ENCODE measurements around the gene SCN5A.

The SCN5A gene

GRCh38 chr3:38560996-38561717 is 88.3 kb downstream of the SCN5A start:
- DNase-seq (ENCODE audit: low read depth in 2 of 2), result no peak

- no peak for DNase-seq (ENCODE audit: low read depth in 2 of 2)
Observed at GRCh38 chr3:38560284-38560683, 89.2 kb downstream of the SCN5A start.

DNA sequence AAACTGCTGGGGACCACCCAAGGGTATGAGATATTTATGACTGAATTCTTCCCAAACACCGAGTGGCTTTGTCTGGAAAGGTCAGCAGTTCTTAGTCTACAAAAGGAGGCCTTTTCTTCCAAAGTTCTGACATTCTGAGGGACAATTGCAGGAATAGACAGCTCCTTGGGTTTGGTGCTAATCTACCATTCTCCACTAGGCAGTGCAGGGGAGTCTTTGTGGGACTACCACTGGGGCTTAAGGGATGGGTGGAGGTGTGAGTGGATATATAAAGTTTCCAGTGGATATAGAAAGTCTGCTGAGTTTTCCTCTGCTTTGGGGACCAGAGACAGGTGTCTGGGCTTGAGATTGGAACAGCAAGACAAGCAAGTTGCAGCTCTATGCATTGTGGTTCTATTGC is 90.6 kb downstream of the SCN5A start:
- DNase-seq (ENCODE audit: low read depth in 2 of 2), result no peak

DNA sequence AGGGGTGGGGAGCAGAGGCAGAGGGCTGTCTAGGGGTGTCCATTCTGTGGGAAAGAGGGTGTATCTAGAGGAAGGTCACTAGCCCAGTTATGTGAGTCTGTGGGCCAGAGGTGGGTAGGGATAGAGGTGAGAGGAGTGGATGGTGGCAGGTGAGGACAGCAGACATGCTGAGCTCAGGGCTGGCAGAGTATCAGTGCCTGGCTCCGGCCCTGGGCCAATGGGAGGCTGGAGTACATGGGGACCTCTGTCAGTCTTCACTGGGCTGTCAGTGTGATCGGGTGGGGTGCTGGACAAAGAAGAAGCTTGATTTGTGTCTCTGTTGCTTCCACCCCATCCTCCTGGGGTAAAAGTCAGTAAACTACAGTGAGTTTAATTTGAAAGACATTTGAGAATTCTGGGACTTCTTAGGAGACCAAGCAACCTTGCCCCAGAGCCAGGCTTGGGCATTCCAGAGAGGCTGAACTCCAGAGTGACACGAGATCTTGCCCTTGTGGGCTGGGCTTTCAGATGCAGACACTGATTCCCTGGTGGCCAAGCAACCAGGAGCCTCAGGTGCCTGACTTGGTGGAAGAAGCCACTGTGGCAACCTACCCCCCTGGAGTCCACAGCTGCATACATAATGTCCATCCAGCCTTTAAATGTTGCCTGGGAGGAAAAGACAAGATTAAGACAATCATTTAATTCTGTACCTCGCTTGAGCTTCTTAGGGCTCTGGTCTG is 92.7 kb downstream of the SCN5A start:
- no peak for DNase-seq (ENCODE audit: low read depth in 2 of 2)

DNA sequence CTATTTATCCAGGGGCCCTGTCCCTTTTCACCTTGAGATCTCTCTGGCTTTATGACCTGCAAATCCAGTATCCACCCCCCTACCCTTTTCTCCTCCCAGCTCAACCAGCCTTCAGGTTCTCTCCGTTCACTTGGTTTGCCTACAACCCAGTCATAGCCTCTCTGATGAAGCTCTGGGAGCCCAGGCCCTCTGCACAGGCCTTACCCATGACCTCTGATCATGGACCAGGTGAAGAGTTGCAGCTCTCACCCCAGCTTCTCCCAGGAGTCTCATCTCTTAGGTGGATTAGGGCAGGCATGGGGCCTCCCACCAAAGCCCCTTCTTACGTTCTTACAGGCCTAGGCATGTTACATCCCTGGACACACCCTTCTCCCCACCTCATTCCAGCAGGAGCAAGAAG is 93.6 kb downstream of the SCN5A start:
- DNase-seq (ENCODE audit: low read depth in 2 of 2), result no peak

- DNase-seq (ENCODE audit: low read depth in 2 of 2), result no peak
Observed at GRCh38 chr3:38555149-38555840, 94.2 kb downstream of the SCN5A start.

DNA sequence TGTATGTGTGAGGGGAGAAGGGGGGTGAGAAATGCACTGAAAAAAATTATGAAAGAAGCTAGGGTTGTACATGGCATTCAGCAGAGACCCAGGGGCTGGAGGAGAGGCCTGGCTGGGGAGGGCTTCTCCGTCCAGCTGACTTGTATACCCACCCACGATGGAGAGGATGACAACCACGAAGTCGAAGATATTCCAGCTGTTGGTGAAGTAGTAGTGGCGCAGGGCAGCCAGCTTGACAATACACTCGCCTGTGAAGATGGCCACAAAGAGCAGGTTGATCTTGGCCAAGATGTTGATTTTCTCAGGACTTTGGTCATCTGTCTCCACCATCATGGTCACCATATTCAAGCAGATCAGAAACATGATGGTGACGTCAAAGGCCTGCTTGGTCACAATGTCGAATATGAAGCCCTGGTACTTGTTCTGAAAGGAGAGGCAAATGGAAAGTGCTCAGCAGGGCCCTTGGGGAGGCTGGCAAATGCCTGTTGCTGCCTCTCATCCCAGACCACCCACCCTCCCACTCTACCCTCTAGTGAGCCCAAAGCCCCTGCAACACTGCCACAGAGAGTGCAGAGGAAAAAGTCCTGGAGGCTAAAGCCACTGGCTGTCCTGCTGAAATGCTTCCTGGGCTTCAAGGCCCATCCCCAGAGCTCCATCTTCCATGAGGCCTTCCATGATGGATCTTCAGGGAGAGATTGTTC is 95.2 kb downstream of the SCN5A start:
- DNase-seq (ENCODE audit: low read depth in 2 of 2), result no peak

DNA sequence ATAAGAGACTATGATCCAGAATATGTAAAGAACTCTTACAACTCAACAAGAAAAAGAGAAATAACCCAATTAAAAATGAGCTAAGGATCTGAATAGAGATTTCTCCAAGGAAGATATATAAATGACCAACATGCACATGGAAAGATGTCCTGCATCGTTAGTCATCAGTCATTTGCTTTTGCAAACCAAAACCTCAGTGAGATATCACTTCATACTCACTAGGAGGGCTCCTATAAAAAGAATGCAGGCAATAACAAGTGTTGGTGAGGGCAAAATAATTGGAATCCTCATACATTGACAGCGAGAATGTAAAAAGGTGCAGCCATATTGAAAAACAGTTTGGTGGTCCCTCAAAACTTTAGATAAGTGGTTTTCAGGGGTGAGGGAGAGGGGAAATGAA is 96.4 kb downstream of the SCN5A start:
- DNase-seq (ENCODE audit: low read depth in 2 of 2), result no peak

- DNase-seq (ENCODE audit: low read depth in 2 of 2), result no peak
Observed at GRCh38 chr3:38552364-38552763, 97.1 kb downstream of the SCN5A start.

DNA sequence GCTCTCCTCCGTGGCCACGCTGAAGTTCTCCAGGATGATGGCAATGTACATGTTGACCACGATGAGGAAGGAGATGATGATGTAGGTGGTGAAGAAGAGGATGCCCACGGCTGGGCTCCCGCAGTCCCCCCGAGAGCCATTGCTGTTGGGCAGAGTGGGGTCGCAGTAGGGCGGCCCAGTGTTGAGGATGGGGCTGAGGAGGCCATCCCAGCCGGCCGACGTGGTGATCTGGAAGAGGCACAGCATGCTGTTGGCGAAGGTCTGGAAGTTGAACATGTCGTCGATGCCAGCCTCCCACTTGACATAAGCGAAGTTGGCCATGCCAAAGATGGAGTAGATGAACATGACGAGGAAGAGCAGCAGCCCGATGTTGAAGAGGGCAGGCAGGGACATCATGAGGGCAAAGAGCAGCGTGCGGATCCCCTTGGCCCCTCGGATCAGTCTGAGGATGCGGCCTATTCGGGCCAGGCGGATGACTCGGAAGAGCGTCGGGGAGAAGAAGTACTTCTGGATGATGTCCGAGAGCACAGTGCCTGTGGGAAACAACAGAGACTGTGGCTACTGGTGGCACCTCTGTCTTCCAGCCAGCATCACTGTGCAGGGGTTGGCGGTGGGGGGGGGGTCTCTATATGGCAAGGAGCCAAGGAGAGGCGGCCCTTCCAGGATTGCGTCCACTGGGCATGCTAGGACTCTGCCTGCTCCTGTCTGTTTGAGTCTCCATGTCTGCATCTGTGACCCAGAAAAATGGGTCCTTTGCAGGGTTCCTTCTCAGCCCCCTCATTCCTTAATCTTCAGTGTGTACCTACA is 98.3 kb downstream of the SCN5A start:
- DNase-seq (ENCODE audit: low read depth in 2 of 2), result no peak

GRCh38 chr3:38549957-38550840 is 99.3 kb downstream of the SCN5A start:
- DNase-seq (ENCODE audit: low read depth in 2 of 2), result no peak

- DNase-seq (ENCODE audit: low read depth in 2 of 2), result no peak
Observed at GRCh38 chr3:38549486-38549885, 100.0 kb downstream of the SCN5A start.

- DNase-seq (ENCODE audit: low read depth in 2 of 2), result no peak
Observed at GRCh38 chr3:38549082-38549481, 100.4 kb downstream of the SCN5A start.

DNA sequence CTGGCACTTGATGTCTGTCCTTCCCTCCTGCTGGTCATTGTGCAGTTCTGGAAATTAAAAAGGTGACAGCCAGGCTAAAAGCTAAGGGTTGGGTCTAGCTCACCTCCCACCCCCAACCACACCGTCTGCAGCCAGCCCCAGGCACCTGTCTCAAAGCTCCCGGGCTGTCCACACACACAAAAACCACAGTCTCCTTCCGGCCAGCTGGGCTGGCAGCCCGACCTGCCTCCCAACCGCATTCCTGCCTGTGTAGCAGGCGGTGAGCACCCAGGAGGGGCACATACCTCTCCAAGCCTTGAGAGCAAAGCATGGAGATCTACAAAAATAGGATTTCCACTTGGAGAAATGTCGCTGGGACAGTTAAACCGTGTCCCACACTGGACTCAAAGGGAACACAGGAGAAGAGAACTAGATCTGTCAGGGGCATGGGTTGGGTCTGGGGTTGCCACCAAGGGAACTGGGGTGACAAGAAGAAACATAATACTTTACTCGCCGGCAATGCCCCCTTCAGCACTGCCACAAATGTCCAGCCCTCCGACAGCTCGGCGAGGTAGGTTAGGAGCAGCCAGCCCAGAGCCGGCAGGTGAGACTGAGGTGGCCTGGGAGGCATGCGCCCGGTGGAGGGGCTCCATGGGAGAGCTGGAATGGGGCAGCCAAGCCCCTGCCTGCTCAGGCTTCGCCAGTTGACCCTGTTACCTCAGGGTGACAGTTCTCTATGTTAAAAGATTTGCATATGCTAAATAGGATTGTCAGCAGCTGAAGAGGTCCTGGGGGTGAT is 101.1 kb downstream of the SCN5A start:
- DNase-seq (ENCODE audit: low read depth in 2 of 2), result no peak

- no peak for DNase-seq (ENCODE audit: low read depth in 2 of 2)
Observed at GRCh38 chr3:38545983-38546382, 103.5 kb downstream of the SCN5A start.

GRCh38 chr3:38545550-38545949 is 103.9 kb downstream of the SCN5A start:
- no peak for DNase-seq (ENCODE audit: low read depth in 2 of 2)

DNA sequence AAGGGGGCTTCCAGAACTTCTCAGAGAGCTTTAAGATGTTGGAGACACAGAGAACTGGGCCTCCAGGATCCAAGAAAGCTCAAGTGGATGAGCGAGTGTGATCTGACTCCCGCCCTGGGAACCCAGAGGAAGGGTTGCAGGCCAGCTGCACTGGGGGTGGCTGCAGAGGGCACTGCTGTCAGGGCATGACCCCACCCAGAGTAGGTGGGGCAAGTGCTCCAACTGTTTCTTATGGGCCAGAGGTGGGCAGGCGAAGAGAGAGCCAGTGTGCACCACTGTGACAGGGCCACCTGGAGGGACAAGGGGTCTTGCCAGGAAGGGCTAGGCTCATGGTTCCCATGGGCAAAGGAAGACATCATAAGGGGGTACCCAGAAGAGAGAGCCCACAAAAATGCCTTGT is 104.6 kb downstream of the SCN5A start:
- DNase-seq (ENCODE audit: low read depth in 2 of 2), result no peak

GRCh38 chr3:38543586-38543985 is 105.9 kb downstream of the SCN5A start:
- no peak for DNase-seq (ENCODE audit: low read depth in 2 of 2)

DNA sequence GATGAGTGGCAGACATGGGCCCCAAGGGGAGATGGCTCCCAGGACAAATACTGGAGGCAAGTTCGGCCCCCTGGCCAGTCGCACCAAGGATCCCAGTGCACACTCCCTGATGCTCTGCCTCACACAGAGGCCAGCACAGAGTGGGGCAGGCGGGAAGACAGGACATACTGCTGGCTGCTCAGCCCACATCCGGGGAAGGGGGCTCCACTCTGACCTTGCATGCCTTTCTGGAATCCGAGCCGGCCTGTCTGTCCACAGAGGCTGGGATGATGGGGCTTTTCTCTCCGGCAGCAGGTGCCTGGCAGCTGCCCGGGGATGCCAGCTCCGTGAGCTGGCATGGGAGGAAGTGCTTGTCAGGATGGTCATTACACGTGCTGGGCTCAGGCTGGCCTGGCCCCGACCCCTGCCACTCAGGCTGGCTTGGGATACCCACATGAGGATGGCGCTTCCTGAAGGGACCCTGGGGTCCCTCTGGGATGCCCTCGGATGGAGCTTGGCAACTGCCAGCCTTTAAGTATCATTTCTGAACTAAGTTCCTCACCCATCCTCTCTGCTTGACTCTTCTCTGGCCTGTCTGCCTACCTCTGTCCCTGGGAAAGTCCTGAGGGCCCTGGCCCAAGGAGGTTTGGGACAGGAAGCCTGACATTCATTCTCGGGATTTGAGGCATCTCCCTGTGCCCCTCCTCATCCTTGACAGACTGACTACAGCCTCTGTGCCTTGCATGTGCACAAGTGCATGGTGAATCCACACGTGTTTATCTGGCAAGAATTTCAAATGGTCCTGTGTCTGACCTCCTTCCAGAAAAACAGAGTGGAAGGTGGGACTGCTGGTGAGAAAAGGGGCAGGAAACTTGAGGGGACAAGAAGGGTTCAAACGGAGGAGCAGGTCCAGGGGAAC is 106.8 kb downstream of the SCN5A start:
- DNase-seq (ENCODE audit: low read depth in 2 of 2), result no peak
